H1 (cell line): ENCODE results near the gene AKAP12. TPM values are rescaled to one million over a fixed set of nuclear protein-coding genes. Genes with fewer than 3 reads are reported as not detected.

Experiments
- HDAC2 ChIP-seq, 2 experiments: fragments of 300-600 bp in 1 of 2; sonication (generic) in 1 of 2; IDR thresholded peaks; 2 replicates each; pipeline ENCODE4 v1.6.1; 2011 to 2012; ENCODE audit warnings: low read depth in 2 of 2, low read length in 2 of 2, mild to moderate bottlenecking in 2 of 2, moderate library complexity in 2 of 2, borderline replicate concordance in 1 of 2, inconsistent platforms in 1 of 2
- JUN ChIP-seq: IDR thresholded peaks from 2 replicates; pipeline ENCODE4 v1.6.1; 2011; ENCODE audit warnings: low read depth, mild to moderate bottlenecking, improper control_type of control experiment, low read length
- polyA plus RNA-seq, 7 experiments: library from polyadenylated mRNA; depleted of rRNA in 3 of 7; stranded (reverse) in 5 of 7; unstranded in 2 of 7; fragments of >200 nt in 5 of 7; fragments of 200-250 nt in 2 of 7; gene quantifications; 1 replicate in 5 of 7; 2 replicates in 1 of 7; 4 replicates in 1 of 7; pipeline versions ENCODE4 v1.2.1 to v1.2.3, GENCODE V29; 2011 to 2013; ENCODE audit warnings: missing spikeins in 2 of 7, mixed read lengths in 2 of 7
- total RNA-seq: library from RNA; stranded (reverse); fragmentation: NEBNext Ultra II Directional; extraction: Animal tissue kit (Norgen Biotek cat#: 25700); gene quantifications from 2 replicates; pipeline ENCODE4 v1.2.1, GENCODE V29; 2021

Gene AKAP12
- total and polyA plus RNA-seq, 2 of the 8 experiments (the other 6 are each of a cell fraction or from before 2014, with no cell fraction given): 14.6 to 79.2 TPM

- no peak for TF ChIP-seq HDAC2 (IDR thresholded peaks at IDR 0.05; ENCODE audit: borderline replicate concordance in 1 of 2, low read depth in 2 of 2, low read length in 2 of 2)
- TF ChIP-seq JUN: no peak
Observed at GRCh38 chr6:151293688-151294016, 53.9 kb downstream of the AKAP12 start (continued).
